ENCODE measurements around the gene MYCBP. TPM values are rescaled to one million over a fixed set of nuclear protein-coding genes. Genes with fewer than 3 reads are reported as not detected.

MYCBP gene
- total RNA-seq, 1 experiment from 2014 or later = 31.6 TPM

DNA sequence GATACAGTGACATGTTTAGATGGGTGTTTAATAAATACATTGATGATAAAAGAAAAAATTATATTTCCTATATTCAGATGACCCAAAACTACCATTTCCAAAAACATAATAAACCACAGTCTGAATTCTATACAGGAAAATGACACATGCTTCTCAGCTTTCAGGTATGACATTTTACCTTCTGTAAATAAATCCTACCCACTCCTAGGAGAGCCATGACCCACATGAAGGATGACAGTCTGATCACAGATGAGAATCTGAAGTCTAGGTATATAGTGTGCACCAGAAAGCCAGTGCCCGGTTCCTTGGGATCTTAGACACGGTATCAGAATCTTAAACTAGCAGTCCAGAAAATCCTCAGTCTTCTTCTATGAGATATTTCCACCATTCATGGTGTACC lies 11.9 kb upstream of the MYCBP start:
- POLR2A ChIA-PET (ENCODE audit: low non-redundant PET) = no interaction called here
- H3K27me3 ChIP-seq (replicated peaks; ENCODE audit: insufficient read depth, low read depth, low read length, poor library complexity) = no peaks in the 10 kb centered on the region
- DNase-seq (ENCODE audit: low spot score) = no peak

DNA sequence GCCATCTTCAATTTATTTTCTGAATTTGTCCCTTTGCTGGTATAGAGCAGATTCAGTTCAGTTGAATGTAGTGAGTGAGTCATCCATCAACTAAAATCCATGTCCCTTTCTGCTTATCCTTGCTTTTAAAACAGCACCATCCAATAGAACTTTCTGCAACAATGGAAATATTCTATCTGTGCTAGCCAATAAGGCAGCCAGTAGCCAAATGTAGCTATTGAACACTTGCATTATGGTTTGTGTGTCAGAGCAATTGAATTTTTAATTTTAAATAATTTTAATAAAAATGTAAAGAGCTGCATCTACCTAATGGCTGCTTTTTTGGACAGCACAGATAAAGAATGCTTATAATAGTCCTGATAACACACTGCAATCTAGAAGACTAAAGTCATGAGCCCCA lies 8.3 kb upstream of the MYCBP start, which contains the start of gene GJA9:
Gene GJA9, minus strand, starts transcription at position 101 of the 400 bp plus-strand sequence. CDS start 5,489 bp downstream, outside the sequence.
- intact Hi-C loops (cut with micrococcal nuclease; ENCODE audit: unreplicated experiment) = no loop called here
- Histone ChIP-seq H3K36me3 (ENCODE audit: insufficient read depth, low read length, poor library complexity, severe bottlenecking) (no peaks in the 10 kb centered on the region), H3K9me3 (ENCODE audit: low read depth, low read length, poor library complexity, severe bottlenecking) (no peaks in the 10 kb centered on the region), H3K27me3 (replicated peaks; ENCODE audit: insufficient read depth, low read depth, low read length, poor library complexity) (no peaks in the 10 kb centered on the region), H3K27ac (ENCODE audit: low read depth, low read length, poor library complexity, severe bottlenecking) (no peak within 1 kb of the TSS), H3K4me1 (ENCODE audit: insufficient read depth, low read length, poor library complexity, severe bottlenecking) (no peaks in the 10 kb centered on the region), H3K4me3 (ENCODE audit: low read depth, low read length, poor library complexity, severe bottlenecking) (no peak within 1 kb of the TSS)
- POLR2A ChIA-PET (ENCODE audit: low non-redundant PET) = no interaction called here
- BruUV-seq (replicated peaks) = no TSS peak
- CTCF ChIA-PET = no interaction called here
- TF ChIP-seq, protein P1, sequence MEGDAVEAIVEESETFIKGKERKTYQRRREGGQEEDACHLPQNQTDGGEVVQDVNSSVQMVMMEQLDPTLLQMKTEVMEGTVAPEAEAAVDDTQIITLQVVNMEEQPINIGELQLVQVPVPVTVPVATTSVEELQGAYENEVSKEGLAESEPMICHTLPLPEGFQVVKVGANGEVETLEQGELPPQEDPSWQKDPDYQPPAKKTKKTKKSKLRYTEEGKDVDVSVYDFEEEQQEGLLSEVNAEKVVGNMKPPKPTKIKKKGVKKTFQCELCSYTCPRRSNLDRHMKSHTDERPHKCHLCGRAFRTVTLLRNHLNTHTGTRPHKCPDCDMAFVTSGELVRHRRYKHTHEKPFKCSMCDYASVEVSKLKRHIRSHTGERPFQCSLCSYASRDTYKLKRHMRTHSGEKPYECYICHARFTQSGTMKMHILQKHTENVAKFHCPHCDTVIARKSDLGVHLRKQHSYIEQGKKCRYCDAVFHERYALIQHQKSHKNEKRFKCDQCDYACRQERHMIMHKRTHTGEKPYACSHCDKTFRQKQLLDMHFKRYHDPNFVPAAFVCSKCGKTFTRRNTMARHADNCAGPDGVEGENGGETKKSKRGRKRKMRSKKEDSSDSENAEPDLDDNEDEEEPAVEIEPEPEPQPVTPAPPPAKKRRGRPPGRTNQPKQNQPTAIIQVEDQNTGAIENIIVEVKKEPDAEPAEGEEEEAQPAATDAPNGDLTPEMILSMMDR (conservative IDR thresholded peaks at IDR 0.05; ENCODE audit: low read depth, low read length) = no peak
- no peak for TF ChIP-seq EZH2 (IDR thresholded peaks at IDR 0.05; ENCODE audit: borderline replicate concordance, low read depth, low read length, poor library complexity, severe bottlenecking)
- DNase-seq (ENCODE audit: low spot score) = no peak

More for the DNA sequence above, 11.9 kb upstream of the MYCBP start:
- TF ChIP-seq, protein P1 (conservative IDR thresholded peaks at IDR 0.05; ENCODE audit: low read depth, low read length) = no peak
- TF ChIP-seq EZH2 (IDR thresholded peaks at IDR 0.05; ENCODE audit: borderline replicate concordance, low read depth, low read length, poor library complexity, severe bottlenecking) = no peak
- intact Hi-C loops (cut with micrococcal nuclease; ENCODE audit: unreplicated experiment) = no loop called here
- H3K4me3 ChIP-seq (ENCODE audit: low read depth, low read length, poor library complexity, severe bottlenecking) = no peak overlapping the region
- CTCF ChIA-PET = no interaction called here
- no peak overlapping the region for H3K27ac ChIP-seq (ENCODE audit: low read depth, low read length, poor library complexity, severe bottlenecking)
- H3K9me3 ChIP-seq (ENCODE audit: low read depth, low read length, poor library complexity, severe bottlenecking) = no peaks in the 10 kb centered on the region
- H3K4me1 ChIP-seq (ENCODE audit: insufficient read depth, low read length, poor library complexity, severe bottlenecking) = no peaks in the 10 kb centered on the region
- BruUV-seq (replicated peaks) = no TSS peak
- H3K36me3 ChIP-seq (ENCODE audit: insufficient read depth, low read length, poor library complexity, severe bottlenecking) = no peaks in the 10 kb centered on the region

DNA sequence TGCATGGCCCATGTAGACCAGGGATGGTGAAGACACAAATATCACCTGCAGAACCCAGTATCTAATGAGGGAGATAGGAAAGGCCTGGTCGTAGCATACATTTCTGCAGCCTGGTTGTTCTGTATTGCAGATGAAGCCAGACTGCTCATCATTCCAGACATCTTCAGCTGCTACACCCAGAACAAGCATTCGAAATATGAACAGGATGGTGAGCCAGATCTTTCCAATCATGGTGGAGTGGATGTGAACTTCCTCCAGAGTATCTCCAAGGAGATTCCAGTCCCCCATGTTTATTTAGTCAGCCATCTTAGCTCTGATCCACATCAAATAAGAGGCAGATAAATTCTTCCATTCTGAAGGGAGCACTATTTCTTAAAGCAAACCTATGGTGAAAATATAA lies 2.7 kb upstream of the MYCBP start:
- H3K36me3 ChIP-seq (ENCODE audit: insufficient read depth, low read length, poor library complexity, severe bottlenecking) = no peaks in the 10 kb centered on the region
- TF ChIP-seq, protein P1 (conservative IDR thresholded peaks at IDR 0.05; ENCODE audit: low read depth, low read length) = no peak
- TF ChIP-seq EZH2 (IDR thresholded peaks at IDR 0.05; ENCODE audit: borderline replicate concordance, low read depth, low read length, poor library complexity, severe bottlenecking) = no peak
- H3K27me3 ChIP-seq (replicated peaks; ENCODE audit: insufficient read depth, low read depth, low read length, poor library complexity) = no peaks in the 10 kb centered on the region
- no peak overlapping the region for H3K27ac ChIP-seq (ENCODE audit: low read depth, low read length, poor library complexity, severe bottlenecking)
- H3K9me3 ChIP-seq (ENCODE audit: low read depth, low read length, poor library complexity, severe bottlenecking) = no peaks in the 10 kb centered on the region
- intact Hi-C loops (cut with micrococcal nuclease; ENCODE audit: unreplicated experiment) = no loop called here
- H3K4me3 ChIP-seq (ENCODE audit: low read depth, low read length, poor library complexity, severe bottlenecking) = no peak overlapping the region
- DNase-seq (ENCODE audit: low spot score) = no peak
- BruUV-seq (replicated peaks) = no TSS peak
- POLR2A ChIA-PET (ENCODE audit: low non-redundant PET) = no interaction called here
- peaks cover 4% of the 10 kb centered on the region for H3K4me1 ChIP-seq (ENCODE audit: insufficient read depth, low read length, poor library complexity, severe bottlenecking)
- CTCF ChIA-PET = no interaction called here
